C4-2B (cell line): Measurements from ENCODE around the gene AHSG.
"Not testable (repeated sequence)": the region's sequence is repeated elsewhere in the genome, so short reads cannot be mapped to it uniquely, and the experiment has no call there.

Experiments
- H3K27ac ChIP-seq: fragments of 450-650 bp; 2 replicates; pipeline ENCODE4 v1.5.1; 2017
- CTCF ChIP-seq: fragments of 450-650 bp; conservative IDR thresholded peaks from 2 replicates; pipeline ENCODE4 v1.5.1; 2017; ENCODE audit warnings: mild to moderate bottlenecking
- ZFX ChIP-seq: fragments of 450-650 bp; IDR thresholded peaks from 2 replicates; pipeline ENCODE4 v1.6.1; 2017

The AHSG gene

GRCh38 chr3:186627852-186628414, 15.1 kb downstream of the AHSG start:
- TF ChIP-seq ZFX (no peak), CTCF (no peak)
- H3K27ac ChIP-seq = no peak overlapping the region

- H3K27ac ChIP-seq = no peak overlapping the region
- TF ChIP-seq CTCF (no peak), ZFX (no peak)
These were observed 15.9 kb downstream of the AHSG start for GRCh38 chr3:186628756-186629155.

- H3K27ac ChIP-seq = no peak overlapping the region
These were observed 18.2 kb downstream of the AHSG start for GRCh38 chr3:186630950-186631641.

GRCh38 chr3:186633481-186633880, 20.6 kb downstream of the AHSG start:
- no peak for TF ChIP-seq ZFX
- no peak for TF ChIP-seq CTCF
- no peak overlapping the region for H3K27ac ChIP-seq

More at GRCh38 chr3:186630950-186631641, 18.2 kb downstream of the AHSG start:
- no peak for TF ChIP-seq CTCF
- TF ChIP-seq ZFX = no peak

- not testable (repeated sequence) for H3K27ac ChIP-seq
These were observed 21.3 kb downstream of the AHSG start for GRCh38 chr3:186634207-186634606.

- TF ChIP-seq CTCF = no peak
- TF ChIP-seq ZFX = no peak
- no peak overlapping the region for H3K27ac ChIP-seq
These were observed 22.7 kb downstream of the AHSG start for GRCh38 chr3:186635532-186635931.

- H3K27ac ChIP-seq = no peak overlapping the region
- TF ChIP-seq CTCF (no peak), ZFX (no peak)
These were observed 23.7 kb downstream of the AHSG start for GRCh38 chr3:186636536-186636935.

- H3K27ac ChIP-seq = no peak overlapping the region
- TF ChIP-seq CTCF (no peak), ZFX (no peak)
These were observed 24.8 kb downstream of the AHSG start for GRCh38 chr3:186637686-186638085.
